Stimulated activated naive CD8-positive, alpha-beta T cell treated with anti-CD3 and anti-CD28 coated beads, Interleukin-15, amount 100 ng/mL, for 72 hours (primary cell): ENCODE measurements around the gene C9orf78.

Experiments
- ATAC-seq: fragments of 150-1000 bp; cut with Tn5 transposase; 2 replicates; pipeline ENCODE4 v1.10.0; 2021; ENCODE audit warnings: mild to moderate bottlenecking, moderate library complexity
- DNase-seq, 2 donors: peaks; one replicate each; pipeline ENCODE4 v3.0.0; 2021 to 2022
- H3K27ac Mint-ChIP-seq, 2 donors: one replicate each; pipeline ENCODE4 v1.8.0; 2022; ENCODE audit warnings: mild to moderate bottlenecking in 2 of 2, mixed read lengths in 2 of 2, moderate library complexity in 2 of 2
- H3K27me3 Mint-ChIP-seq: one replicate; pipeline ENCODE4 v1.8.0; 2022; ENCODE audit warnings: mixed read lengths
- H3K4me1 Mint-ChIP-seq: one replicate; pipeline ENCODE4 v1.8.0; 2022; ENCODE audit warnings: mild to moderate bottlenecking, mixed read lengths
- H3K4me3 Mint-ChIP-seq, 2 donors: one replicate each; pipeline ENCODE4 v1.8.0; 2022; ENCODE audit warnings: mild to moderate bottlenecking in 2 of 2, mixed read lengths in 2 of 2, moderate library complexity in 1 of 2
- H3K9me3 Mint-ChIP-seq, 2 donors: one replicate each; pipeline ENCODE4 v1.8.0; 2022; ENCODE audit warnings: mixed read lengths in 2 of 2

Gene C9orf78

GRCh38 chr9:129871046-129871445 is 36.0 kb upstream of the C9orf78 start:
- Mint-ChIP-seq H3K4me3 (peak overlapping the region; percentile 20 to 43), H3K9me3 (no peaks in the 10 kb centered on the region), H3K27ac (peak overlapping the region; percentile 56 to 89), H3K27me3 (no peaks in the 10 kb centered on the region), H3K4me1 (peaks cover 80% of the 10 kb centered on the region)
- no peak for DNase-seq
- no peak for ATAC-seq

- peak overlapping the region; percentile 76 to 77 for H3K4me3 Mint-ChIP-seq
- peak overlapping the region; percentile 93 to 96 for H3K27ac Mint-ChIP-seq
- H3K9me3 Mint-ChIP-seq = no peaks in the 10 kb centered on the region
- ATAC-seq = no peak
- no peak for DNase-seq
- peaks cover 91% of the 10 kb centered on the region for H3K4me1 Mint-ChIP-seq
- no peaks in the 10 kb centered on the region for H3K27me3 Mint-ChIP-seq
Measured at GRCh38 chr9:129869585-129870501, 34.8 kb upstream of the C9orf78 start.

GRCh38 chr9:129868872-129869486 is 33.9 kb upstream of the C9orf78 start:
- Mint-ChIP-seq H3K27ac (peak overlapping the region; percentile 93 to 96), H3K4me3 (peak overlapping the region; percentile 76 to 77), H3K9me3 (no peaks in the 10 kb centered on the region), H3K27me3 (no peaks in the 10 kb centered on the region), H3K4me1 (peaks cover 90% of the 10 kb centered on the region)
- peak; percentile 80 to 92 for DNase-seq
- ATAC-seq = peak; percentile 95

- peak overlapping the region; percentile 94 to 99 for H3K27ac Mint-ChIP-seq
Measured at GRCh38 chr9:129868023-129868871, 33.2 kb upstream of the C9orf78 start.

GRCh38 chr9:129867136-129868022 is 32.3 kb upstream of the C9orf78 start:
- DNase-seq = peak in 1 of 2 donors; percentile 52
- peak overlapping the region; percentile 69 to 76 for H3K4me3 Mint-ChIP-seq
- ATAC-seq = peak; percentile 7
- peaks cover 96% of the 10 kb centered on the region for H3K4me1 Mint-ChIP-seq
- H3K9me3 Mint-ChIP-seq = no peaks in the 10 kb centered on the region
- H3K27ac Mint-ChIP-seq = peak overlapping the region; percentile 94 to 99
- no peaks in the 10 kb centered on the region for H3K27me3 Mint-ChIP-seq

More at GRCh38 chr9:129868023-129868871, 33.2 kb upstream of the C9orf78 start:
- ATAC-seq (no peak), DNase-seq (no peak)
- Mint-ChIP-seq H3K4me1 (peaks cover 90% of the 10 kb centered on the region), H3K4me3 (peak overlapping the region; percentile 76 to 77), H3K27me3 (no peaks in the 10 kb centered on the region), H3K9me3 (no peaks in the 10 kb centered on the region)

GRCh38 chr9:129866394-129867135 is 31.5 kb upstream of the C9orf78 start:
- H3K4me3 Mint-ChIP-seq = peak overlapping the region; percentile 43 to 69
- H3K9me3 Mint-ChIP-seq = no peaks in the 10 kb centered on the region
- DNase-seq = peak in 1 of 2 donors; percentile 57
- no peaks in the 10 kb centered on the region for H3K27me3 Mint-ChIP-seq
- H3K4me1 Mint-ChIP-seq = peaks cover 97% of the 10 kb centered on the region
- H3K27ac Mint-ChIP-seq = peak overlapping the region; percentile 94 to 99
- no peak for ATAC-seq

GRCh38 chr9:129865668-129866320 is 30.7 kb upstream of the C9orf78 start:
- DNase-seq = no peak
- H3K27ac Mint-ChIP-seq = peak overlapping the region; percentile 94 to 99
- peak overlapping the region; percentile 43 to 69 for H3K4me3 Mint-ChIP-seq
- H3K9me3 Mint-ChIP-seq = no peaks in the 10 kb centered on the region
- ATAC-seq = no peak
- H3K27me3 Mint-ChIP-seq = no peaks in the 10 kb centered on the region
- peaks cover 97% of the 10 kb centered on the region for H3K4me1 Mint-ChIP-seq

- H3K4me3 Mint-ChIP-seq = peak overlapping the region in 1 of 2 donors; percentile 42
Measured at GRCh38 chr9:129864991-129865647, 30.0 kb upstream of the C9orf78 start.

GRCh38 chr9:129863059-129863690 is 28.1 kb upstream of the C9orf78 start:
- Mint-ChIP-seq H3K4me1 (peaks cover 90% of the 10 kb centered on the region), H3K4me3 (peak overlapping the region; percentile 56 to 58), H3K9me3 (no peaks in the 10 kb centered on the region)

More at GRCh38 chr9:129864991-129865647, 30.0 kb upstream of the C9orf78 start:
- DNase-seq (no peak), ATAC-seq (no peak)
- Mint-ChIP-seq H3K4me1 (peaks cover 96% of the 10 kb centered on the region), H3K27me3 (no peaks in the 10 kb centered on the region), H3K9me3 (no peaks in the 10 kb centered on the region), H3K27ac (peak overlapping the region; percentile 73 to 91)

GRCh38 chr9:129861447-129861827 is 26.4 kb upstream of the C9orf78 start:
- peaks cover 84% of the 10 kb centered on the region for H3K4me1 Mint-ChIP-seq
- no peaks in the 10 kb centered on the region for H3K27me3 Mint-ChIP-seq
- H3K4me3 Mint-ChIP-seq = peak overlapping the region in 1 of 2 donors; percentile 63
- ATAC-seq (no peak), DNase-seq (no peak)
- no peaks in the 10 kb centered on the region for H3K9me3 Mint-ChIP-seq
- no peak overlapping the region for H3K27ac Mint-ChIP-seq

More at GRCh38 chr9:129863059-129863690, 28.1 kb upstream of the C9orf78 start:
- ATAC-seq (peak; percentile 91), DNase-seq (peak; percentile 71 to 87)
- peak overlapping the region; percentile 85 to 86 for H3K27ac Mint-ChIP-seq
- H3K27me3 Mint-ChIP-seq = no peaks in the 10 kb centered on the region

GRCh38 chr9:129860653-129861446 is 25.8 kb upstream of the C9orf78 start:
- H3K9me3 Mint-ChIP-seq = no peaks in the 10 kb centered on the region
- ATAC-seq (peak; percentile 68), DNase-seq (peak in 1 of 2 donors; percentile 62)
- H3K4me3 Mint-ChIP-seq = peak overlapping the region; percentile 55 to 63
- no peaks in the 10 kb centered on the region for H3K27me3 Mint-ChIP-seq
- H3K4me1 Mint-ChIP-seq = peaks cover 84% of the 10 kb centered on the region
- H3K27ac Mint-ChIP-seq = peak overlapping the region; percentile 68 to 81
